Activated gamma-delta T cell (primary cell): ENCODE measurements around the gene MAP7.
"Not testable (repeated sequence)": the region's sequence is repeated elsewhere in the genome, so short reads cannot be mapped to it uniquely, and the experiment has no call there.

ENCODE experiments used
- DNase-seq: peaks from one replicate; lab custom pipeline; 2025; lab: John Stamatoyannopoulos, UW

Gene MAP7

GRCh38 chr6:136421537-136422158, 128.6 kb downstream of the MAP7 start:
- no peak for DNase-seq

- DNase-seq, result no peak
Measured at GRCh38 chr6:136420853-136421252, 129.4 kb downstream of the MAP7 start.

- DNase-seq, result no peak
Measured at GRCh38 chr6:136415351-136416007, 134.7 kb downstream of the MAP7 start.

- DNase-seq, result no peak
Measured at GRCh38 chr6:136412410-136412809, 137.8 kb downstream of the MAP7 start.

GRCh38 chr6:136411453-136412354, 138.5 kb downstream of the MAP7 start:
- no peak for DNase-seq

- no peak for DNase-seq
Measured at GRCh38 chr6:136411025-136411325, 139.2 kb downstream of the MAP7 start.

- no peak for DNase-seq
Measured at GRCh38 chr6:136410201-136411024, 139.8 kb downstream of the MAP7 start.

- no peak for DNase-seq
Measured at GRCh38 chr6:136409597-136409996, 140.6 kb downstream of the MAP7 start.

- no peak for DNase-seq
Measured at GRCh38 chr6:136408204-136408603, 142.0 kb downstream of the MAP7 start.

- DNase-seq, result no peak
Measured at GRCh38 chr6:136405420-136406029, 144.7 kb downstream of the MAP7 start.

- DNase-seq, result no peak
Measured at GRCh38 chr6:136404627-136405419, 145.4 kb downstream of the MAP7 start.

- no peak for DNase-seq
Measured at GRCh38 chr6:136404007-136404406, 146.2 kb downstream of the MAP7 start.

GRCh38 chr6:136403110-136403980, 146.9 kb downstream of the MAP7 start:
- DNase-seq, result no peak

GRCh38 chr6:136401749-136402148, 148.5 kb downstream of the MAP7 start:
- DNase-seq, result no peak

GRCh38 chr6:136401236-136401635, 149.0 kb downstream of the MAP7 start:
- not testable (repeated sequence) for DNase-seq

- no peak for DNase-seq
Measured at GRCh38 chr6:136398453-136398852, 151.8 kb downstream of the MAP7 start.

GRCh38 chr6:136396908-136397307, 153.3 kb downstream of the MAP7 start:
- no peak for DNase-seq

- not testable (repeated sequence) for DNase-seq
Measured at GRCh38 chr6:136390959-136391358, 159.3 kb downstream of the MAP7 start.

- no peak for DNase-seq
Measured at GRCh38 chr6:136387316-136387715, 162.9 kb downstream of the MAP7 start.
